Endothelial cell of umbilical vein (primary cell): ENCODE measurements around the gene LOXL1.

Experiments used
- CTCF ChIP-seq, 2 donors: IDR thresholded peaks; 1 replicate in 1 of 2; 2 replicates in 1 of 2; pipeline ENCODE4 v1.5.1; 2011; ENCODE audit warnings: low read length in 2 of 2, mild to moderate bottlenecking in 2 of 2, moderate library complexity in 2 of 2, control low read depth in 1 of 2, inconsistent platforms in 1 of 2, low read depth in 1 of 2; ENCODE audit not compliant: insufficient read depth in 1 of 2; ENCODE audit errors: extremely low read depth in 1 of 2
- MAX ChIP-seq: IDR thresholded peaks from 2 replicates; pipeline ENCODE4 v1.6.1; 2011; ENCODE audit not compliant: insufficient read depth, insufficient read length
- MYC ChIP-seq: IDR thresholded peaks from one replicate; pipeline ENCODE4 v1.6.1; 2011; ENCODE audit warnings: mild to moderate bottlenecking, low read depth, low read length
- POLR2A ChIP-seq: IDR thresholded peaks from 2 replicates; pipeline ENCODE4 v1.6.1; 2012; ENCODE audit warnings: low read depth, mild to moderate bottlenecking, control low read depth, low read length

DNA sequence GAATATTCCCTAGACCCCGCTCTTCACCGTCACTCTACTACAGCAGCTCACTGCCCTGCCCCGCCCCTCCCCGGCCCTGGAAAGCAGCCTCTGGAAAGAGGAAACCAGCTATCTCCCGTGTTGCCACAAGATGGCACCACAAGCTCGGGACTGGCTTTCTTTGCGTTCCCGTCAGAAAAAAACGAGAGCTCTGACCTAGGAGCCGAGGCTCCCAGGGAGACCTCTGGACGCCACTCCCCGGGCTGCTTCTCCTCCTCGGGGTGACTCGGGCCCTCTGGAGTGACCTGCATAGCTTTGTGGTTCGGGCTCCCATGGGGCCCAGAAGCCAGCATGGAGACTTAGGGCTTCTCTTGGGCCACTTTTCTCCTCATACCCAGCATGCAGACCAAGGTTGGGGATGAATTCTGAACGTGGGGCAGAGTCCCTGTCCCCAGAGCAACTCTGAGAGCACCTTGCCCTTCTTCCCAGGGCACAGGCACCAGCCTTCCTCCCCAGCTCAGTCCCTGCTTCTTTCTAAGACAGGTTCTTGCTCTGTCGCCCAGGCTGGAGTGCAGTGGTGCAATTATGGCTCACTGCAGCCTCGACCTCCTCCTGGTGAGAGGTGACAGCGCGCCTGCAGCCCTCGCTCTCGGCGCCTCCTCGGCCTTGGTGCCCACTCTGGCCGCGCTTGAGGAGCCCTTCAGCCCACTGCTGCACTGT, 46.9 kb downstream of the LOXL1 start:
- TF ChIP-seq CTCF (IDR thresholded peaks at IDR 0.05; ENCODE audit: extremely low read depth in 1 of 2, insufficient read depth in 1 of 2, low read depth in 1 of 2, low read length in 2 of 2) (peak; percentile 86 to 89), MYC (no peak), POLR2A (no peak), MAX (no peak)
